ENCODE results near the gene PDP2.

GRCh38 chr16:66935314-66936011 lies 55.1 kb downstream of the PDP2 start, which contains the start of gene CES2:
- TF ChIP-seq CTCF (IDR thresholded peaks at IDR 0.05), result no peak
- TF ChIP-seq POLR2A (IDR thresholded peaks at IDR 0.05), result peak in 1 of 4 donors; percentile 13
- TF ChIP-seq POLR2AphosphoS5 (IDR thresholded peaks at IDR 0.05), result no peak
